Measurements from ENCODE around the gene LSM5.

LSM5 gene

GRCh38 chr7:32458025-32458424 is 32.2 kb downstream of the LSM5 start:
- H2AFZ ChIP-seq (ENCODE audit: insufficient read depth, low read length, poor library complexity), result no peak overlapping the region
- no peaks in the 10 kb centered on the region for H3K36me3 ChIP-seq (ENCODE audit: control insufficient read depth in 1 of 2, insufficient read depth in 2 of 2, low read length in 2 of 2)
- no peaks in the 10 kb centered on the region for H3K79me1 ChIP-seq (ENCODE audit: low read length)
- no peak overlapping the region for H2BK5ac ChIP-seq (ENCODE audit: low read depth, low read length, poor library complexity)
- DNase-seq, result no peak
- H4K91ac ChIP-seq (ENCODE audit: low read depth, low read length), result no peak overlapping the region
- H3K23ac ChIP-seq (ENCODE audit: low read length), result no peak overlapping the region
- H3K9me3 ChIP-seq (ENCODE audit: insufficient read depth, low read depth, low read length), result peaks cover 1% of the 10 kb centered on the region
- WGBS (ENCODE audit: extremely low coverage, insufficient coverage, insufficient read length), result no CpG with 5 or more reads among the region's 3 CpGs
- peak overlapping the region; percentile 11 for H3K4me3 ChIP-seq (ENCODE audit: low read depth, low read length)
- no peak overlapping the region for H4K8ac ChIP-seq (ENCODE audit: low read depth, low read length)
- H2BK120ac ChIP-seq (ENCODE audit: insufficient read depth, low read length, poor library complexity), result no peak overlapping the region
- no peaks in the 10 kb centered on the region for H3K27me3 ChIP-seq (ENCODE audit: insufficient read depth, low read length)
- H3K18ac ChIP-seq (ENCODE audit: low read length), result no peak overlapping the region
- H3K4me1 ChIP-seq (ENCODE audit: control insufficient read depth in 1 of 2, insufficient read depth in 2 of 2, low read length in 2 of 2), result no peaks in the 10 kb centered on the region
- no peak overlapping the region for H3K4ac ChIP-seq (ENCODE audit: low read depth, low read length)
- H3K27ac ChIP-seq (ENCODE audit: low read depth, low read length), result no peak overlapping the region
- H3K14ac ChIP-seq (ENCODE audit: low read length), result no peak overlapping the region
- H2BK12ac ChIP-seq (ENCODE audit: low read length), result no peak overlapping the region
- no peak overlapping the region for H3K4me2 ChIP-seq (ENCODE audit: low read length)
- no peak overlapping the region for H2AK5ac ChIP-seq (ENCODE audit: low read length)
- no peak overlapping the region for H3K9ac ChIP-seq (ENCODE audit: low read length)
- no peaks in the 10 kb centered on the region for H3K79me2 ChIP-seq (ENCODE audit: control insufficient read depth, insufficient read depth, low read length, poor library complexity)
- no peak overlapping the region for H4K12ac ChIP-seq (ENCODE audit: low read depth, low read length)

GRCh38 chr7:32453341-32454011 is 36.7 kb downstream of the LSM5 start:
- Histone ChIP-seq H4K8ac (ENCODE audit: low read depth, low read length) (no peak overlapping the region), H3K79me1 (ENCODE audit: low read length) (no peaks in the 10 kb centered on the region), H3K27me3 (ENCODE audit: insufficient read depth, low read length) (no peaks in the 10 kb centered on the region), H3K79me2 (ENCODE audit: control insufficient read depth, insufficient read depth, low read length, poor library complexity) (no peaks in the 10 kb centered on the region), H3K18ac (ENCODE audit: low read length) (no peak overlapping the region), H3K14ac (ENCODE audit: low read length) (no peak overlapping the region), H2AK5ac (ENCODE audit: low read length) (no peak overlapping the region), H2BK120ac (ENCODE audit: insufficient read depth, low read length, poor library complexity) (no peak overlapping the region), H3K27ac (ENCODE audit: low read depth, low read length) (no peak overlapping the region), H2BK5ac (ENCODE audit: low read depth, low read length, poor library complexity) (no peak overlapping the region), H3K4ac (ENCODE audit: low read depth, low read length) (no peak overlapping the region), H3K36me3 (ENCODE audit: control insufficient read depth in 1 of 2, insufficient read depth in 2 of 2, low read length in 2 of 2) (no peaks in the 10 kb centered on the region), H3K9me3 (ENCODE audit: insufficient read depth, low read depth, low read length) (peaks cover 1% of the 10 kb centered on the region), H3K9ac (ENCODE audit: low read length) (no peak overlapping the region), H2AFZ (ENCODE audit: insufficient read depth, low read length, poor library complexity) (no peak overlapping the region), H3K4me2 (ENCODE audit: low read length) (no peak overlapping the region), H3K4me1 (ENCODE audit: control insufficient read depth in 1 of 2, insufficient read depth in 2 of 2, low read length in 2 of 2) (no peaks in the 10 kb centered on the region), H3K23ac (ENCODE audit: low read length) (no peak overlapping the region), H4K12ac (ENCODE audit: low read depth, low read length) (no peak overlapping the region), H4K91ac (ENCODE audit: low read depth, low read length) (no peak overlapping the region), H3K4me3 (ENCODE audit: low read depth, low read length) (no peak overlapping the region), H2BK12ac (ENCODE audit: low read length) (no peak overlapping the region)
- no peak for DNase-seq
- WGBS (ENCODE audit: extremely low coverage, insufficient coverage, insufficient read length), result no CpG with 5 or more reads among the region's 8 CpGs

GRCh38 chr7:32447218-32447617 is 43.0 kb downstream of the LSM5 start:
- H3K23ac ChIP-seq (ENCODE audit: low read length), result no peak overlapping the region
- H2BK120ac ChIP-seq (ENCODE audit: insufficient read depth, low read length, poor library complexity), result no peak overlapping the region
- no peak overlapping the region for H3K18ac ChIP-seq (ENCODE audit: low read length)
- no peak overlapping the region for H4K91ac ChIP-seq (ENCODE audit: low read depth, low read length)
- no peak overlapping the region for H2BK12ac ChIP-seq (ENCODE audit: low read length)
- no peaks in the 10 kb centered on the region for H3K79me2 ChIP-seq (ENCODE audit: control insufficient read depth, insufficient read depth, low read length, poor library complexity)
- H3K27me3 ChIP-seq (ENCODE audit: insufficient read depth, low read length), result no peaks in the 10 kb centered on the region
- no peak overlapping the region for H3K9ac ChIP-seq (ENCODE audit: low read length)
- DNase-seq, result no peak
- no peak overlapping the region for H3K14ac ChIP-seq (ENCODE audit: low read length)
- H3K9me3 ChIP-seq (ENCODE audit: insufficient read depth, low read depth, low read length), result peaks cover 3% of the 10 kb centered on the region
- no peaks in the 10 kb centered on the region for H3K4me1 ChIP-seq (ENCODE audit: control insufficient read depth in 1 of 2, insufficient read depth in 2 of 2, low read length in 2 of 2)
- no peak overlapping the region for H2AK5ac ChIP-seq (ENCODE audit: low read length)
- no peak overlapping the region for H2AFZ ChIP-seq (ENCODE audit: insufficient read depth, low read length, poor library complexity)
- H3K27ac ChIP-seq (ENCODE audit: low read depth, low read length), result no peak overlapping the region
- H4K8ac ChIP-seq (ENCODE audit: low read depth, low read length), result no peak overlapping the region
- H3K79me1 ChIP-seq (ENCODE audit: low read length), result no peaks in the 10 kb centered on the region
- no peak overlapping the region for H3K4me3 ChIP-seq (ENCODE audit: low read depth, low read length)
- no peak overlapping the region for H3K4me2 ChIP-seq (ENCODE audit: low read length)
- no peak overlapping the region for H3K4ac ChIP-seq (ENCODE audit: low read depth, low read length)
- no CpG with 5 or more reads among the region's 2 CpGs for WGBS (ENCODE audit: extremely low coverage, insufficient coverage, insufficient read length)
- H2BK5ac ChIP-seq (ENCODE audit: low read depth, low read length, poor library complexity), result no peak overlapping the region
- no peaks in the 10 kb centered on the region for H3K36me3 ChIP-seq (ENCODE audit: control insufficient read depth in 1 of 2, insufficient read depth in 2 of 2, low read length in 2 of 2)
- no peak overlapping the region for H4K12ac ChIP-seq (ENCODE audit: low read depth, low read length)

- Histone ChIP-seq H4K12ac (ENCODE audit: low read depth, low read length) (no peak overlapping the region), H3K4me1 (ENCODE audit: control insufficient read depth in 1 of 2, insufficient read depth in 2 of 2, low read length in 2 of 2) (no peaks in the 10 kb centered on the region), H3K9ac (ENCODE audit: low read length) (no peak overlapping the region), H4K91ac (ENCODE audit: low read depth, low read length) (no peak overlapping the region), H3K4ac (ENCODE audit: low read depth, low read length) (no peak overlapping the region), H3K36me3 (ENCODE audit: control insufficient read depth in 1 of 2, insufficient read depth in 2 of 2, low read length in 2 of 2) (no peaks in the 10 kb centered on the region), H2BK5ac (ENCODE audit: low read depth, low read length, poor library complexity) (no peak overlapping the region), H3K27ac (ENCODE audit: low read depth, low read length) (no peak overlapping the region), H3K27me3 (ENCODE audit: insufficient read depth, low read length) (no peaks in the 10 kb centered on the region), H2AFZ (ENCODE audit: insufficient read depth, low read length, poor library complexity) (no peak overlapping the region), H3K14ac (ENCODE audit: low read length) (no peak overlapping the region), H3K79me1 (ENCODE audit: low read length) (no peaks in the 10 kb centered on the region), H3K79me2 (ENCODE audit: control insufficient read depth, insufficient read depth, low read length, poor library complexity) (no peaks in the 10 kb centered on the region), H4K8ac (ENCODE audit: low read depth, low read length) (no peak overlapping the region), H3K9me3 (ENCODE audit: insufficient read depth, low read depth, low read length) (no peaks in the 10 kb centered on the region), H2AK5ac (ENCODE audit: low read length) (no peak overlapping the region), H2BK12ac (ENCODE audit: low read length) (no peak overlapping the region), H3K4me2 (ENCODE audit: low read length) (no peak overlapping the region), H3K4me3 (ENCODE audit: low read depth, low read length) (no peak overlapping the region), H3K18ac (ENCODE audit: low read length) (no peak overlapping the region), H2BK120ac (ENCODE audit: insufficient read depth, low read length, poor library complexity) (no peak overlapping the region), H3K23ac (ENCODE audit: low read length) (no peak overlapping the region)
- no CpG with 5 or more reads among the region's 5 CpGs for WGBS (ENCODE audit: extremely low coverage, insufficient coverage, insufficient read length)
- no peak for DNase-seq
Observed at GRCh38 chr7:32436146-32436928, 53.8 kb downstream of the LSM5 start.

Data from trophoblast cell (in vitro differentiated cells and primary cell).